NB4 (cell line): ENCODE results near the gene TMPRSS2.

ENCODE experiments used
- DNase-seq: peaks from one replicate; pipeline ENCODE4 v3.0.0; 2010; ENCODE audit warnings: low read depth
- H3K4me3 ChIP-seq: one replicate; pipeline ENCODE4 v1.5.1; 2011; ENCODE audit warnings: mild to moderate bottlenecking, low read depth, low read length, moderate library complexity
- CTCF ChIP-seq: IDR thresholded peaks from one replicate; pipeline ENCODE4 v1.5.1; 2012; ENCODE audit warnings: low read depth, low read length
- MAX ChIP-seq: IDR thresholded peaks from 2 replicates; pipeline ENCODE4 v1.6.1; 2011; ENCODE audit warnings: low read depth, low read length
- MYC ChIP-seq: IDR thresholded peaks from 2 replicates; pipeline ENCODE4 v1.6.1; 2011; ENCODE audit warnings: low read depth, low read length
- POLR2A ChIP-seq: IDR thresholded peaks from 2 replicates; pipeline ENCODE4 v1.6.1; 2011; ENCODE audit warnings: mild to moderate bottlenecking; ENCODE audit not compliant: insufficient read length; ENCODE audit errors: extremely low read depth

The TMPRSS2 gene

GRCh38 chr21:41477641-41478318, 30.2 kb downstream of the TMPRSS2 start:
- TF ChIP-seq MAX (no peak), CTCF (no peak), POLR2A (no peak), MYC (no peak)
- H3K4me3 ChIP-seq = no peak overlapping the region
- DNase-seq = no peak

- DNase-seq = no peak
- no peak overlapping the region for H3K4me3 ChIP-seq
- no peak for TF ChIP-seq MYC
- TF ChIP-seq CTCF = no peak
- no peak for TF ChIP-seq POLR2A
- TF ChIP-seq MAX = no peak
Observed at GRCh38 chr21:41475714-41476420, 32.1 kb downstream of the TMPRSS2 start.

- no peak for TF ChIP-seq MYC
- TF ChIP-seq CTCF = no peak
- TF ChIP-seq MAX = no peak
- TF ChIP-seq POLR2A = no peak
- no peak for DNase-seq
- H3K4me3 ChIP-seq = no peak overlapping the region
Observed at GRCh38 chr21:41472753-41473548, 35.0 kb downstream of the TMPRSS2 start.

- no peak for TF ChIP-seq POLR2A
- TF ChIP-seq MYC = no peak
- TF ChIP-seq MAX = no peak
- no peak for TF ChIP-seq CTCF
- no peak overlapping the region for H3K4me3 ChIP-seq
- no peak for DNase-seq
Observed at GRCh38 chr21:41470054-41470453, 37.9 kb downstream of the TMPRSS2 start.

- DNase-seq = no peak
- no peak overlapping the region for H3K4me3 ChIP-seq
- no peak for TF ChIP-seq MYC
- no peak for TF ChIP-seq CTCF
- no peak for TF ChIP-seq POLR2A
- no peak for TF ChIP-seq MAX
Observed at GRCh38 chr21:41466024-41466820, 41.7 kb downstream of the TMPRSS2 start.
